Adipocyte (in vitro differentiated cells): ENCODE results near the gene ENTPD5.
A peak's percentile ranks its signal among the peaks of the same experiment; 100 is the strongest.

Source experiments
- DNase-seq: peaks from one replicate; pipeline ENCODE4 v3.0.0-alpha.2; 2015; ENCODE audit warnings: low read depth
- H3K27me3 ChIP-seq: replicated peaks from 2 replicates; pipeline ENCODE4 v1.7.0; 2013; ENCODE audit warnings: mild to moderate bottlenecking, low read length, moderate library complexity; ENCODE audit not compliant: control insufficient read depth, insufficient read depth
- H3K36me3 ChIP-seq: 2 replicates; pipeline ENCODE4 v1.7.0; 2013; ENCODE audit warnings: low read length, mild to moderate bottlenecking, moderate library complexity; ENCODE audit not compliant: control insufficient read depth, insufficient read depth, severe bottlenecking
- H3K4me1 ChIP-seq: 2 replicates; pipeline ENCODE4 v1.7.0; 2013; ENCODE audit warnings: mild to moderate bottlenecking, low read length, moderate library complexity; ENCODE audit not compliant: control insufficient read depth, insufficient read depth
- H3K4me3 ChIP-seq: 2 replicates; pipeline ENCODE4 v1.7.0; 2013; ENCODE audit warnings: mild to moderate bottlenecking, low read length, moderate library complexity
- H3K9ac ChIP-seq: 2 replicates; pipeline ENCODE4 v1.7.0; 2013; ENCODE audit warnings: mild to moderate bottlenecking, low read length, moderate library complexity
- H3K9me3 ChIP-seq: 2 replicates; pipeline ENCODE4 v1.7.0; 2013; ENCODE audit warnings: mild to moderate bottlenecking, low read length, moderate library complexity; ENCODE audit not compliant: control insufficient read depth

ENTPD5 gene

GRCh38 chr14:73968885-73969284 is 50.2 kb downstream of the ENTPD5 start:
- Histone ChIP-seq H3K9ac (no peak overlapping the region), H3K9me3 (no peaks in the 10 kb centered on the region), H3K4me1 (no peaks in the 10 kb centered on the region), H3K4me3 (no peak overlapping the region), H3K27me3 (no peaks in the 10 kb centered on the region), H3K36me3 (peaks cover 50% of the 10 kb centered on the region)
- no peak for DNase-seq

- Histone ChIP-seq H3K4me3 (no peak overlapping the region), H3K9ac (no peak overlapping the region), H3K9me3 (no peaks in the 10 kb centered on the region), H3K36me3 (peaks cover 72% of the 10 kb centered on the region), H3K4me1 (no peaks in the 10 kb centered on the region), H3K27me3 (no peaks in the 10 kb centered on the region)
- no peak for DNase-seq
These were observed 53.9 kb downstream of the ENTPD5 start for GRCh38 chr14:73965216-73965615.

GRCh38 chr14:73961192-73961591 is 57.9 kb downstream of the ENTPD5 start:
- no peaks in the 10 kb centered on the region for H3K27me3 ChIP-seq
- no peaks in the 10 kb centered on the region for H3K9me3 ChIP-seq
- H3K4me1 ChIP-seq: no peaks in the 10 kb centered on the region
- H3K36me3 ChIP-seq: peaks cover 85% of the 10 kb centered on the region
- H3K4me3 ChIP-seq: no peak overlapping the region
- DNase-seq: no peak
- no peak overlapping the region for H3K9ac ChIP-seq

- peaks cover 91% of the 10 kb centered on the region for H3K36me3 ChIP-seq
These were observed 60.5 kb downstream of the ENTPD5 start for GRCh38 chr14:73958591-73958990.

GRCh38 chr14:73955674-73956073 is 63.4 kb downstream of the ENTPD5 start:
- Histone ChIP-seq H3K27me3 (no peaks in the 10 kb centered on the region), H3K9me3 (no peaks in the 10 kb centered on the region), H3K4me3 (no peak overlapping the region), H3K36me3 (peaks cover 65% of the 10 kb centered on the region), H3K9ac (no peak overlapping the region), H3K4me1 (peaks cover 12% of the 10 kb centered on the region)
- no peak for DNase-seq

More at GRCh38 chr14:73958591-73958990, 60.5 kb downstream of the ENTPD5 start:
- peaks cover 5% of the 10 kb centered on the region for H3K4me1 ChIP-seq
- no peak overlapping the region for H3K4me3 ChIP-seq
- H3K27me3 ChIP-seq: no peaks in the 10 kb centered on the region
- H3K9me3 ChIP-seq: no peaks in the 10 kb centered on the region
- H3K9ac ChIP-seq: no peak overlapping the region
- no peak for DNase-seq

- Histone ChIP-seq H3K4me1 (peaks cover 12% of the 10 kb centered on the region), H3K4me3 (no peak overlapping the region), H3K36me3 (peaks cover 46% of the 10 kb centered on the region), H3K9ac (no peak overlapping the region), H3K27me3 (no peaks in the 10 kb centered on the region), H3K9me3 (no peaks in the 10 kb centered on the region)
- no peak for DNase-seq
These were observed 65.4 kb downstream of the ENTPD5 start for GRCh38 chr14:73953731-73954130.

- Histone ChIP-seq H3K4me3 (peak within 1 kb of the TSS; percentile 95), H3K9me3 (no peaks in the 10 kb centered on the region), H3K9ac (peak within 1 kb of the TSS; percentile 93)
These were observed 69.0 kb downstream of the ENTPD5 start, which contains the start of the genes COQ6 and FAM161B for GRCh38 chr14:73949752-73950734. Gene COQ6, plus strand, starts transcription at chr14:73950302. Its CDS starts 31 bp downstream, at chr14:73950333. Gene FAM161B, minus strand, starts transcription at chr14:73950094. Its CDS starts 68 bp downstream, at chr14:73950026.

GRCh38 chr14:73945159-73945670 is 73.9 kb downstream of the ENTPD5 start:
- Histone ChIP-seq H3K4me3 (no peak overlapping the region), H3K27me3 (no peaks in the 10 kb centered on the region), H3K9me3 (no peaks in the 10 kb centered on the region), H3K4me1 (peaks cover 10% of the 10 kb centered on the region), H3K9ac (no peak overlapping the region), H3K36me3 (peaks cover 12% of the 10 kb centered on the region)
- DNase-seq: no peak

More at GRCh38 chr14:73949752-73950734, 69.0 kb downstream of the ENTPD5 start, which contains the start of the genes COQ6 and FAM161B:
- Histone ChIP-seq H3K36me3 (peaks cover 17% of the 10 kb centered on the region), H3K4me1 (peaks cover 12% of the 10 kb centered on the region), H3K27me3 (no peaks in the 10 kb centered on the region)
- DNase-seq: peak; percentile 99

GRCh38 chr14:73944432-73945158 is 74.5 kb downstream of the ENTPD5 start:
- no peak for DNase-seq
- Histone ChIP-seq H3K9ac (no peak overlapping the region), H3K36me3 (peaks cover 17% of the 10 kb centered on the region)

GRCh38 chr14:73943083-73943482 is 76.0 kb downstream of the ENTPD5 start:
- H3K9me3 ChIP-seq: no peaks in the 10 kb centered on the region
- peaks cover 21% of the 10 kb centered on the region for H3K36me3 ChIP-seq
- no peak overlapping the region for H3K4me3 ChIP-seq
- peak; percentile 90 for DNase-seq
- H3K9ac ChIP-seq: no peak overlapping the region
- H3K4me1 ChIP-seq: peaks cover 10% of the 10 kb centered on the region
- no peaks in the 10 kb centered on the region for H3K27me3 ChIP-seq

More at GRCh38 chr14:73944432-73945158, 74.5 kb downstream of the ENTPD5 start:
- Histone ChIP-seq H3K4me3 (no peak overlapping the region), H3K9me3 (no peaks in the 10 kb centered on the region), H3K4me1 (peaks cover 10% of the 10 kb centered on the region), H3K27me3 (no peaks in the 10 kb centered on the region)

- no peak for DNase-seq
- Histone ChIP-seq H3K4me1 (peaks cover 10% of the 10 kb centered on the region), H3K4me3 (no peak overlapping the region), H3K9me3 (no peaks in the 10 kb centered on the region), H3K27me3 (no peaks in the 10 kb centered on the region), H3K9ac (no peak overlapping the region), H3K36me3 (peaks cover 28% of the 10 kb centered on the region)
These were observed 76.9 kb downstream of the ENTPD5 start for GRCh38 chr14:73942180-73942579.
